Osteoblast (primary cell): ENCODE measurements around the gene ZFYVE19. TPM values are rescaled to one million over a fixed set of nuclear protein-coding genes. Genes with fewer than 3 reads are reported as not detected.

Experiments used
- DNase-seq: peaks from one replicate; pipeline ENCODE4 v3.0.0; 2011; ENCODE audit warnings: low spot score, mixed read lengths; ENCODE audit not compliant: insufficient read length; ENCODE audit errors: missing footprints
- H2AFZ ChIP-seq: 2 replicates; pipeline ENCODE4 v1.6.0; 2011; ENCODE audit warnings: mild to moderate bottlenecking, low read length
- H3K27ac ChIP-seq: 2 replicates; pipeline ENCODE4 v1.5.1; 2011; ENCODE audit warnings: mild to moderate bottlenecking, low read depth, low read length, moderate library complexity
- H3K27me3 ChIP-seq: 2 replicates; pipeline ENCODE4 v1.6.0; 2012; ENCODE audit warnings: mild to moderate bottlenecking, control low read depth, inconsistent platforms, low read length, moderate library complexity; ENCODE audit not compliant: insufficient read depth
- H3K36me3 ChIP-seq: 2 replicates; pipeline ENCODE4 v1.5.1; 2011; ENCODE audit warnings: mild to moderate bottlenecking, low read length, control low read depth, moderate library complexity; ENCODE audit not compliant: insufficient read depth
- H3K4me1 ChIP-seq: 2 replicates; pipeline ENCODE4 v1.5.1; 2011; ENCODE audit warnings: mild to moderate bottlenecking, low read length, control low read depth, moderate library complexity; ENCODE audit not compliant: insufficient read depth
- H3K4me2 ChIP-seq: 2 replicates; pipeline ENCODE4 v1.6.0; 2011; ENCODE audit warnings: mild to moderate bottlenecking, low read length; ENCODE audit not compliant: insufficient read depth
- H3K4me3 ChIP-seq: fragments of 200-600 bp; sonication (generic); 3 replicates; pipeline ENCODE4 v1.5.1; 2012; ENCODE audit warnings: mild to moderate bottlenecking, low read length, inconsistent platforms; ENCODE audit not compliant: insufficient read depth
- H3K79me2 ChIP-seq: 2 replicates; pipeline ENCODE4 v1.6.0; 2012; ENCODE audit warnings: mild to moderate bottlenecking, low read length, control low read depth, inconsistent platforms; ENCODE audit not compliant: insufficient read depth
- H3K9me3 ChIP-seq: 2 replicates; pipeline ENCODE4 v1.5.1; 2011; ENCODE audit warnings: low read depth, low read length, control low read depth
- H4K20me1 ChIP-seq: 2 replicates; pipeline ENCODE4 v1.6.0; 2012; ENCODE audit warnings: mild to moderate bottlenecking, low read length, control low read depth; ENCODE audit not compliant: insufficient read depth
- total RNA-seq: library from RNA; depleted of rRNA; stranded (reverse); fragments of >200 nt; gene quantifications from 2 replicates; pipeline ENCODE4 v1.2.3, GENCODE V29; 2012
- TF ChIP-seq, protein P1 (sequence below): IDR thresholded peaks from 2 replicates; pipeline ENCODE4 v1.5.1; 2011; ENCODE audit warnings: mild to moderate bottlenecking, low read depth, low read length, moderate library complexity; ENCODE audit errors: extremely low read depth

The ZFYVE19 gene
- total RNA-seq, 1 donor, result 17.4 TPM

DNA sequence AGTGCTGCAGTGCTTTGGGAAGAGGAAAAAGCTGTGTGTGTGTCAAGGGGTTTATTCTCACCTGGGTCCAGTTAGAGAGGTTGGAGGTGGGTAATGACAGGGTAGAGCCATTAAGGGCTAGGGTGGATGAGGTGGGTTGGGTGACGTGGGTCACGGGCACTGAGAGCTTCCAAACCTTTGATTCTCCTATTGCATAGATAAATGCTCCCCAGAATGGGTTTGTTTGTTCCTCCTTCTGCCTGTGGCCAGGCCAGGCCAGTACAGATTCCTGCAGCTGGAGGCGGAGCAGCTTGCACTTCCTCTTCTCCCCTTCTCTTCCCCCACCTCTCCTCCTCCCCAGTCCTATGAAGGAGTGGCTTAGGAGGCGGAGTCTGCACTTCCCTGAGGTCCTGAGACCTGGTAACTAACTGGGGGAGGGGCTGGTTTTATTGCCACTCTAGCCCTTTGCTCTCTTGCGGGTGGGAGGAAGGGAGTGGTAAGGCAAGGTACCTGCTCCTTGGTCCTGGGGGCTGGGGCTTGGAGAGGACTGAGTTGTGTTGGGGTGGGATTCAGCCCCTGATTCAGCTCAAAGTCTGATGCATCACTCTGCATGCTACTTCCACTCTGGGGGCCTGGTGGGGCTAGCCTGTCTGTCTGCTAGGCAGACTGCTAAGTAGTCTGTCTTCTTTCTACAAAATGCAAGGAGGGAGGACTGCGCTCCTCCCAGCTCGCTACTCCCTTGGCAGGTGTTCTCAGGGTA, 40.5 kb downstream of the ZFYVE19 start:
- Histone ChIP-seq H3K27ac (no peak overlapping the region), H3K4me3 (no peak overlapping the region), H3K9me3 (no peaks in the 10 kb centered on the region), H3K4me1 (peaks cover 16% of the 10 kb centered on the region), H3K4me2 (no peak overlapping the region), H3K79me2 (no peaks in the 10 kb centered on the region), H4K20me1 (no peaks in the 10 kb centered on the region), H3K36me3 (no peaks in the 10 kb centered on the region), H3K27me3 (peaks cover 27% of the 10 kb centered on the region), H2AFZ (no peak overlapping the region)
- TF ChIP-seq, protein P1, sequence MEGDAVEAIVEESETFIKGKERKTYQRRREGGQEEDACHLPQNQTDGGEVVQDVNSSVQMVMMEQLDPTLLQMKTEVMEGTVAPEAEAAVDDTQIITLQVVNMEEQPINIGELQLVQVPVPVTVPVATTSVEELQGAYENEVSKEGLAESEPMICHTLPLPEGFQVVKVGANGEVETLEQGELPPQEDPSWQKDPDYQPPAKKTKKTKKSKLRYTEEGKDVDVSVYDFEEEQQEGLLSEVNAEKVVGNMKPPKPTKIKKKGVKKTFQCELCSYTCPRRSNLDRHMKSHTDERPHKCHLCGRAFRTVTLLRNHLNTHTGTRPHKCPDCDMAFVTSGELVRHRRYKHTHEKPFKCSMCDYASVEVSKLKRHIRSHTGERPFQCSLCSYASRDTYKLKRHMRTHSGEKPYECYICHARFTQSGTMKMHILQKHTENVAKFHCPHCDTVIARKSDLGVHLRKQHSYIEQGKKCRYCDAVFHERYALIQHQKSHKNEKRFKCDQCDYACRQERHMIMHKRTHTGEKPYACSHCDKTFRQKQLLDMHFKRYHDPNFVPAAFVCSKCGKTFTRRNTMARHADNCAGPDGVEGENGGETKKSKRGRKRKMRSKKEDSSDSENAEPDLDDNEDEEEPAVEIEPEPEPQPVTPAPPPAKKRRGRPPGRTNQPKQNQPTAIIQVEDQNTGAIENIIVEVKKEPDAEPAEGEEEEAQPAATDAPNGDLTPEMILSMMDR, result no peak
- peak; percentile 65 for DNase-seq

DNA sequence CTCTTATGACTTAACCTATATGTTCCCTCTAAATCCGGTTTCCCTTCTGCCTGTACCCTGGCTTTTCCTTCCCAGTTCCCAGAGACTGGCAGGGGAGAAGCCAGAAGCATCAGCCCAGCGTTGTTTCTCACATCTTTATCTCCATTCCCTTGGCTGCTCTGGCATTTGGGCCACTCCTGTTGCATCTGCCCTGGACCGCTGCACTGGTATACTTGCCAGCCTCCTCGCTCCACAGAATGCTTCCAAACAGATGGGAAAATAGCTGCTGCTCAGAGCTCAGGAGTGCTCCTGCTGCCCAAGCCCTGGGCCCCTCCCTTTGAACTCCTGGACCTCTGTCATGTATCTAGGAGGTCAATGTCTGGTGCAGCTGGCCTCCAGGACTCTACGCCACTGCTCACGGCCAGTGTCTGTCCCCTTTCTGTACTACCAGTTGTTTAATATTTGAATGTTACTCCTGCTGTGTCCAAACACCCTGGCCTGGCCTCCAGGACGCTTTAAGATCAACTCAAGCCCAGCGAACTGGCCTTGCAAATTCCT, 43.8 kb downstream of the ZFYVE19 start:
- Histone ChIP-seq H3K79me2 (no peaks in the 10 kb centered on the region), H3K27ac (no peak overlapping the region), H4K20me1 (no peaks in the 10 kb centered on the region), H3K27me3 (peaks cover 4% of the 10 kb centered on the region), H3K9me3 (no peaks in the 10 kb centered on the region), H3K4me3 (no peak overlapping the region), H2AFZ (no peak overlapping the region), H3K4me2 (no peak overlapping the region), H3K4me1 (peaks cover 6% of the 10 kb centered on the region), H3K36me3 (no peaks in the 10 kb centered on the region)
- TF ChIP-seq, protein P1, result no peak
- peak; percentile 54 for DNase-seq

DNA sequence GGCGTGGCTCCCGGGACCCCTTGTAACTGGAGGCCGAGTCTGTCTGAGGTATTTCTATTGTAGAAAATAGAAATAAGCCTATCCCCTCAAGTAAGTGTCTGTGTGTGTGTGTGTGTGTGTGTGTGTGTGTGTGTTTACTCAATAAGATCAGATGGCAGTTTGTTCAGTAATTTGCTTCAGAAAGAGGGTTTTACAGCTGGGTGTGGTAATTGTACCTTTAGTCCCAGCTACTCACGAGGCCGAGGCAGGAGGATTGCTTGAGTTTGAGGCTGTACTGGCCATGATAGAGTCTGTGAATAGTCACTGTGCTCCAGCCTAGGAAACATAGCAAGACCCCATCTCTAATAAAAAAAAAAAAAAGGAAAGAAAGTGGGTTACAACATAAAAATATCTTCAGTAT, 45.6 kb downstream of the ZFYVE19 start:
- peaks cover 3% of the 10 kb centered on the region for H3K27me3 ChIP-seq
- no peak overlapping the region for H2AFZ ChIP-seq
- no peak overlapping the region for H3K27ac ChIP-seq
- no peaks in the 10 kb centered on the region for H4K20me1 ChIP-seq
- no peaks in the 10 kb centered on the region for H3K79me2 ChIP-seq
- no peaks in the 10 kb centered on the region for H3K4me1 ChIP-seq
- TF ChIP-seq, protein P1, result no peak
- no peak overlapping the region for H3K4me3 ChIP-seq
- peak; percentile 45 for DNase-seq
- H3K9me3 ChIP-seq, result no peaks in the 10 kb centered on the region
- no peaks in the 10 kb centered on the region for H3K36me3 ChIP-seq
- no peak overlapping the region for H3K4me2 ChIP-seq

DNA sequence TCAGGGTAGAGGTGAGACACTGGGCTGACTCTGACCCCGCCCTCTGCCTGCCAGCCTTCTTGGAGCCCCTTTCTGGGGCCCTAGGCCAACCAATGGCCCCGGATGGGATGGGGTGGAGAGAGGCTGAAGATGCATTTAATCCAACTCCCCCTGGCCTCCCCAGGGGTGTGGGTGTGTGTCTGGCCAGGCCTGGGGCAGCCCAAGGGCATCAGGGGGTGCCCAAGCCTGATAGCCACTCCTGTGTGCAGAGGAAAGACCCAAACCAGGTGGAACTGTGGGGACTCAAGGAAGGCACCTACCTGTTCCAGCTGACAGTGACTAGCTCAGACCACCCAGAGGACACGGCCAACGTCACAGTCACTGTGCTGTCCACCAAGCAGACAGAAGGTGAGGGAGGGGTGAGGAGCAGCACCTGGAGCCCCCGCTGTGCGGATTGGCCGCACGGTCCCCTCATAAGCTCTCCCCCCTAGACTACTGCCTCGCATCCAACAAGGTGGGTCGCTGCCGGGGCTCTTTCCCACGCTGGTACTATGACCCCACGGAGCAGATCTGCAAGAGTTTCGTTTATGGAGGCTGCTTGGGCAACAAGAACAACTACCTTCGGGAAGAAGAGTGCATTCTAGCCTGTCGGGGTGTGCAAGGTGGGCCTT, 46.5 kb downstream of the ZFYVE19 start:
- no peak overlapping the region for H3K4me2 ChIP-seq
- peak; percentile 66 for DNase-seq
- TF ChIP-seq, protein P1, result no peak
- no peak overlapping the region for H2AFZ ChIP-seq
- H3K27ac ChIP-seq, result no peak overlapping the region
- no peaks in the 10 kb centered on the region for H3K79me2 ChIP-seq
- H4K20me1 ChIP-seq, result no peaks in the 10 kb centered on the region
- H3K4me1 ChIP-seq, result no peaks in the 10 kb centered on the region
- no peaks in the 10 kb centered on the region for H3K9me3 ChIP-seq
- no peak overlapping the region for H3K4me3 ChIP-seq
- no peaks in the 10 kb centered on the region for H3K27me3 ChIP-seq
- H3K36me3 ChIP-seq, result no peaks in the 10 kb centered on the region
